ENCODE measurements around the gene SPAG16. TPM values are rescaled to one million over a fixed set of nuclear protein-coding genes. Genes with fewer than 3 reads are reported as not detected.

The SPAG16 gene
- total and polyA plus RNA-seq, 3 experiments from 2014 or later, result 7.7 to 15.3 (median 8.2) TPM

GRCh38 chr2:214004463-214004862 is 720.2 kb downstream of the SPAG16 start:
- Histone ChIP-seq H3K4me1 (ENCODE audit: insufficient read depth, low read length) (no peaks in the 10 kb centered on the region), H3K36me3 (ENCODE audit: insufficient read depth, low read length) (no peaks in the 10 kb centered on the region), H3K4me3 (ENCODE audit: low read length) (no peak overlapping the region), H3K9me3 (ENCODE audit: low read length) (no peaks in the 10 kb centered on the region), H3K27me3 (ENCODE audit: insufficient read depth, low read length, poor library complexity, severe bottlenecking) (no peaks in the 10 kb centered on the region), H3K27ac (ENCODE audit: low read depth, low read length) (no peak overlapping the region)
- DNase-seq, result no peak
- Mint-ChIP-seq H3K9me3 (peaks cover 0 to 8% (median 3%) of the 10 kb centered on the region in 5 donors), H3K36me3 (no peaks in the 10 kb centered on the region), H3K27me3 (no peaks in the 10 kb centered on the region), H3K27ac (no peak overlapping the region), H3K4me1 (no peaks in the 10 kb centered on the region), H3K4me3 (no peak overlapping the region)
- ChIA-PET POLR2A (no interaction called here), CTCF (no interaction called here)

- POLR2A ChIA-PET, result no interaction called here
- no peaks in the 10 kb centered on the region for H3K36me3 ChIP-seq (ENCODE audit: insufficient read depth, low read length)
- Mint-ChIP-seq H3K4me1 (no peaks in the 10 kb centered on the region), H3K27me3 (no peaks in the 10 kb centered on the region), H3K27ac (no peak overlapping the region), H3K9me3 (peaks cover 0 to 8% (median 7%) of the 10 kb centered on the region in 5 donors), H3K4me3 (no peak overlapping the region), H3K36me3 (no peaks in the 10 kb centered on the region)
- no peak overlapping the region for H3K4me3 ChIP-seq (ENCODE audit: low read length)
- H3K27me3 ChIP-seq (ENCODE audit: insufficient read depth, low read length, poor library complexity, severe bottlenecking), result no peaks in the 10 kb centered on the region
- CTCF ChIA-PET, result no interaction called here
- DNase-seq, result no peak
- no peaks in the 10 kb centered on the region for H3K9me3 ChIP-seq (ENCODE audit: low read length)
- no peaks in the 10 kb centered on the region for H3K4me1 ChIP-seq (ENCODE audit: insufficient read depth, low read length)
- H3K27ac ChIP-seq (ENCODE audit: low read depth, low read length), result no peak overlapping the region
Observed at GRCh38 chr2:214005337-214005736, 721.1 kb downstream of the SPAG16 start.

GRCh38 chr2:214006601-214007000 is 722.3 kb downstream of the SPAG16 start:
- Mint-ChIP-seq H3K4me3 (no peak overlapping the region), H3K9me3 (peaks cover 0 to 10% (median 3%) of the 10 kb centered on the region in 5 donors), H3K27me3 (no peaks in the 10 kb centered on the region), H3K27ac (no peak overlapping the region), H3K36me3 (no peaks in the 10 kb centered on the region), H3K4me1 (no peaks in the 10 kb centered on the region)
- ChIA-PET POLR2A (no interaction called here), CTCF (no interaction called here)
- Histone ChIP-seq H3K27me3 (ENCODE audit: insufficient read depth, low read length, poor library complexity, severe bottlenecking) (no peaks in the 10 kb centered on the region), H3K27ac (ENCODE audit: low read depth, low read length) (no peak overlapping the region), H3K4me1 (ENCODE audit: insufficient read depth, low read length) (no peaks in the 10 kb centered on the region), H3K4me3 (ENCODE audit: low read length) (no peak overlapping the region), H3K9me3 (ENCODE audit: low read length) (no peaks in the 10 kb centered on the region), H3K36me3 (ENCODE audit: insufficient read depth, low read length) (no peaks in the 10 kb centered on the region)
- no peak for DNase-seq

- no peak overlapping the region for H3K4me3 Mint-ChIP-seq
- no peaks in the 10 kb centered on the region for H3K36me3 ChIP-seq (ENCODE audit: insufficient read depth, low read length)
- peaks cover 0 to 10% (median 5%) of the 10 kb centered on the region in 5 donors for H3K9me3 Mint-ChIP-seq
Observed at GRCh38 chr2:214011676-214012075, 727.4 kb downstream of the SPAG16 start.

GRCh38 chr2:214014551-214015220 is 730.4 kb downstream of the SPAG16 start:
- H3K4me3 Mint-ChIP-seq, result no peak overlapping the region
- H3K4me1 Mint-ChIP-seq, result no peaks in the 10 kb centered on the region
- Histone ChIP-seq H3K27ac (ENCODE audit: low read depth, low read length) (no peak overlapping the region), H3K4me1 (ENCODE audit: insufficient read depth, low read length) (no peaks in the 10 kb centered on the region), H3K36me3 (ENCODE audit: insufficient read depth, low read length) (no peaks in the 10 kb centered on the region), H3K4me3 (ENCODE audit: low read length) (no peak overlapping the region), H3K9me3 (ENCODE audit: low read length) (no peaks in the 10 kb centered on the region), H3K27me3 (ENCODE audit: insufficient read depth, low read length, poor library complexity, severe bottlenecking) (no peaks in the 10 kb centered on the region)
- H3K27me3 Mint-ChIP-seq, result no peaks in the 10 kb centered on the region
- no peak for DNase-seq
- H3K27ac Mint-ChIP-seq, result no peak overlapping the region
- POLR2A ChIA-PET, result no interaction called here
- CTCF ChIA-PET, result no interaction called here
- no peaks in the 10 kb centered on the region for H3K36me3 Mint-ChIP-seq
- peaks cover 0 to 8% (median 5%) of the 10 kb centered on the region in 5 donors for H3K9me3 Mint-ChIP-seq

More at GRCh38 chr2:214011676-214012075, 727.4 kb downstream of the SPAG16 start:
- Histone ChIP-seq H3K4me1 (ENCODE audit: insufficient read depth, low read length) (no peaks in the 10 kb centered on the region), H3K4me3 (ENCODE audit: low read length) (no peak overlapping the region), H3K27me3 (ENCODE audit: insufficient read depth, low read length, poor library complexity, severe bottlenecking) (no peaks in the 10 kb centered on the region), H3K27ac (ENCODE audit: low read depth, low read length) (no peak overlapping the region), H3K9me3 (ENCODE audit: low read length) (no peaks in the 10 kb centered on the region)
- no peaks in the 10 kb centered on the region for H3K27me3 Mint-ChIP-seq
- ChIA-PET POLR2A (no interaction called here), CTCF (no interaction called here)
- DNase-seq, result no peak
- no peaks in the 10 kb centered on the region for H3K36me3 Mint-ChIP-seq
- no peak overlapping the region for H3K27ac Mint-ChIP-seq
- H3K4me1 Mint-ChIP-seq, result no peaks in the 10 kb centered on the region

GRCh38 chr2:214019229-214019972 is 735.1 kb downstream of the SPAG16 start:
- no peak overlapping the region for H3K4me3 ChIP-seq (ENCODE audit: low read length)
- H3K9me3 ChIP-seq (ENCODE audit: low read length), result no peaks in the 10 kb centered on the region
- no peak overlapping the region for H3K27ac ChIP-seq (ENCODE audit: low read depth, low read length)
- no peak for DNase-seq
- Mint-ChIP-seq H3K27me3 (no peaks in the 10 kb centered on the region), H3K9me3 (peaks cover 0 to 2% (median 0%) of the 10 kb centered on the region in 5 donors), H3K4me3 (no peak overlapping the region), H3K27ac (no peak overlapping the region), H3K36me3 (no peaks in the 10 kb centered on the region), H3K4me1 (no peaks in the 10 kb centered on the region)
- POLR2A ChIA-PET, result no interaction called here
- H3K27me3 ChIP-seq (ENCODE audit: insufficient read depth, low read length, poor library complexity, severe bottlenecking), result no peaks in the 10 kb centered on the region
- H3K36me3 ChIP-seq (ENCODE audit: insufficient read depth, low read length), result no peaks in the 10 kb centered on the region
- CTCF ChIA-PET, result no interaction called here
- no peaks in the 10 kb centered on the region for H3K4me1 ChIP-seq (ENCODE audit: insufficient read depth, low read length)

GRCh38 chr2:214019973-214020345 is 735.7 kb downstream of the SPAG16 start:
- Histone ChIP-seq H3K9me3 (ENCODE audit: low read length) (no peaks in the 10 kb centered on the region), H3K4me3 (ENCODE audit: low read length) (no peak overlapping the region), H3K27me3 (ENCODE audit: insufficient read depth, low read length, poor library complexity, severe bottlenecking) (no peaks in the 10 kb centered on the region), H3K4me1 (ENCODE audit: insufficient read depth, low read length) (no peaks in the 10 kb centered on the region), H3K27ac (ENCODE audit: low read depth, low read length) (no peak overlapping the region), H3K36me3 (ENCODE audit: insufficient read depth, low read length) (no peaks in the 10 kb centered on the region)
- Mint-ChIP-seq H3K36me3 (no peaks in the 10 kb centered on the region), H3K4me3 (no peak overlapping the region), H3K4me1 (no peaks in the 10 kb centered on the region), H3K27me3 (no peaks in the 10 kb centered on the region), H3K27ac (no peak overlapping the region), H3K9me3 (peaks cover 0 to 2% (median 0%) of the 10 kb centered on the region in 5 donors)
- POLR2A ChIA-PET, result no interaction called here
- CTCF ChIA-PET, result no interaction called here
- no peak for DNase-seq

- POLR2A ChIA-PET, result no interaction called here
- Histone ChIP-seq H3K27me3 (ENCODE audit: insufficient read depth, low read length, poor library complexity, severe bottlenecking) (no peaks in the 10 kb centered on the region), H3K9me3 (ENCODE audit: low read length) (no peaks in the 10 kb centered on the region), H3K27ac (ENCODE audit: low read depth, low read length) (no peak overlapping the region), H3K4me1 (ENCODE audit: insufficient read depth, low read length) (no peaks in the 10 kb centered on the region), H3K36me3 (ENCODE audit: insufficient read depth, low read length) (no peaks in the 10 kb centered on the region), H3K4me3 (ENCODE audit: low read length) (no peak overlapping the region)
- H3K27ac Mint-ChIP-seq, result no peak overlapping the region
- no peaks in the 10 kb centered on the region for H3K27me3 Mint-ChIP-seq
- CTCF ChIA-PET, result no interaction called here
- no peaks in the 10 kb centered on the region for H3K4me1 Mint-ChIP-seq
- no peaks in the 10 kb centered on the region for H3K36me3 Mint-ChIP-seq
- H3K9me3 Mint-ChIP-seq, result peaks cover 0 to 6% (median 2%) of the 10 kb centered on the region in 5 donors
- no peak overlapping the region for H3K4me3 Mint-ChIP-seq
- DNase-seq, result no peak
Observed at GRCh38 chr2:214029190-214029589, 744.9 kb downstream of the SPAG16 start.

Measured in CD8-positive, alpha-beta memory T cell (primary cell).